ENCODE results near the gene TMEM238. TPM values are rescaled to one million over a fixed set of nuclear protein-coding genes. Genes with fewer than 3 reads are reported as not detected.
"Not testable (repeated sequence)": the region's sequence is repeated elsewhere in the genome, so short reads cannot be mapped to it uniquely, and the experiment has no call there.

TMEM238 gene
- total RNA-seq, 2 donors from 2014 or later, result 1.2 TPM; not detected in 1

- Histone ChIP-seq H3K4me1 (peaks cover 0 to 8% of the 10 kb centered on the region in 2 donors), H3K27me3 (no peaks in the 10 kb centered on the region), H3K9me3 (no peaks in the 10 kb centered on the region), H3K36me3 (no peaks in the 10 kb centered on the region), H3K27ac (no peak overlapping the region), H3K4me3 (no peak overlapping the region)
- DNase-seq (ENCODE audit: low spot score), result no peak
- no peak for TF ChIP-seq CTCF (IDR thresholded peaks at IDR 0.05)
Measured at GRCh38 chr19:55333870-55334269, 50.2 kb downstream of the TMEM238 start.

- H3K27me3 ChIP-seq; H3K9me3 ChIP-seq; H3K4me1 ChIP-seq; H3K36me3 ChIP-seq; H3K27ac ChIP-seq; DNase-seq (ENCODE audit: low spot score); H3K4me3 ChIP-seq: not testable (repeated sequence)
Measured at GRCh38 chr19:55329791-55330190, 54.3 kb downstream of the TMEM238 start.

Other genes starting within 250 kb of the TMEM238 start
- gene TNNT1, start 235.1 kb downstream of the TMEM238 start, total RNA-seq, result 10 to 100 TPM in 1 of 2 donors, 1 to 10 TPM in 1; 6.8 to 46.5 TPM
- 1,000 to 10,000 TPM; 3,822 to 4,003 TPM for gene TNNI3, start 226.6 kb downstream of the TMEM238 start, total RNA-seq
- 1 to 10 TPM in 1 of 2 donors, under 1 TPM in 1; 0.89 to 2.7 TPM for gene DNAAF3, start 217.7 kb downstream of the TMEM238 start, total RNA-seq
- under 1 TPM in 1 of 2 donors, not detected in 1; 0.08 TPM for gene SYT5, start 204.0 kb downstream of the TMEM238 start, total RNA-seq
- 1 to 10 TPM; 1.3 to 7.8 TPM for gene PTPRH, start 174.8 kb downstream of the TMEM238 start, total RNA-seq
- 1 to 10 TPM in 1 of 2 donors, not detected in 1; 1.3 TPM for gene TMEM86B, start 155.5 kb downstream of the TMEM238 start, total RNA-seq
- 10 to 100 TPM; 28.7 to 35.5 TPM for gene PPP6R1, start 125.3 kb downstream of the TMEM238 start, total RNA-seq
- 10 to 100 TPM; 29.6 to 35.8 TPM for gene HSPBP1, start 104.2 kb downstream of the TMEM238 start, total RNA-seq
- 10 to 100 TPM in 1 of 2 donors, 1 to 10 TPM in 1; 5.6 to 15.6 TPM for gene BRSK1, start 100.3 kb downstream of the TMEM238 start, total RNA-seq
- gene TMEM150B, start 59.0 kb downstream of the TMEM238 start, total RNA-seq, result 1 to 10 TPM in 1 of 2 donors, not detected in 1; 3.3 TPM
- 1 to 10 TPM; 2.4 to 3.3 TPM for gene KMT5C, start 44.4 kb downstream of the TMEM238 start, total RNA-seq
- not detected for gene COX6B2, start 29.6 kb downstream of the TMEM238 start, total RNA-seq
- gene GARIN5B, start 21.0 kb downstream of the TMEM238 start, total RNA-seq, result not detected
- gene IL11, start 13.8 kb downstream of the TMEM238 start, total RNA-seq, result under 1 TPM in 1 of 2 donors, not detected in 1; 0.16 TPM
- not detected for gene TMEM190, start 7.5 kb downstream of the TMEM238 start, total RNA-seq
- 100 to 1,000 TPM; 175 to 319 TPM for gene RPL28, start 1.6 kb upstream of the TMEM238 start, total RNA-seq
- 10 to 100 TPM; 19.1 to 22.0 TPM for gene UBE2S, start 23.5 kb upstream of the TMEM238 start, total RNA-seq
- gene SHISA7, start 59.0 kb upstream of the TMEM238 start, total RNA-seq, result not detected
- gene ISOC2, start 77.3 kb upstream of the TMEM238 start, total RNA-seq, result 10 to 100 TPM; 87.0 to 92.2 TPM
- not detected for gene C19orf85, start 80.5 kb upstream of the TMEM238 start, total RNA-seq
- gene ZNF628, start 92.3 kb upstream of the TMEM238 start, total RNA-seq, result 10 to 100 TPM in 1 of 2 donors, 1 to 10 TPM in 1; 5.6 to 13.2 TPM
- gene NAT14, start 100.9 kb upstream of the TMEM238 start, total RNA-seq, result 1 to 10 TPM; 2.3 to 7.0 TPM
- 1 to 10 TPM; 3.3 to 6.7 TPM for gene SSC5D, start 104.1 kb upstream of the TMEM238 start, total RNA-seq
- gene SBK2, start 152.8 kb upstream of the TMEM238 start, total RNA-seq, result 100 to 1,000 TPM; 111 to 172 TPM
- gene SBK3, start 161.3 kb upstream of the TMEM238 start, total RNA-seq, result 100 to 1,000 TPM in 1 of 2 donors, 10 to 100 TPM in 1; 97.5 to 103 TPM
- 1 to 10 TPM; 6.2 to 6.4 TPM for gene ZNF579, start 196.6 kb upstream of the TMEM238 start, total RNA-seq
- gene FIZ1, start 215.2 kb upstream of the TMEM238 start, total RNA-seq, result 10 to 100 TPM in 1 of 2 donors, 1 to 10 TPM in 1; 9.2 to 12.2 TPM
- 10 to 100 TPM; 17.7 to 25.8 TPM for gene ZNF524, start 216.0 kb upstream of the TMEM238 start, total RNA-seq
- gene ZNF865, start 221.4 kb upstream of the TMEM238 start, total RNA-seq, result 10 to 100 TPM; 11.2 to 11.4 TPM
- 10 to 100 TPM in 1 of 2 donors, 1 to 10 TPM in 1; 7.8 to 10.6 TPM for gene ZNF784, start 240.3 kb upstream of the TMEM238 start, total RNA-seq

All from right atrium auricular region (tissue), 2 donors.